ENCODE measurements around the gene HS6ST3.

The HS6ST3 gene

GRCh38 chr13:96792736-96793403 lies 703.0 kb downstream of the HS6ST3 start:
- no peak for DNase-seq (ENCODE audit: low spot score)

DNA sequence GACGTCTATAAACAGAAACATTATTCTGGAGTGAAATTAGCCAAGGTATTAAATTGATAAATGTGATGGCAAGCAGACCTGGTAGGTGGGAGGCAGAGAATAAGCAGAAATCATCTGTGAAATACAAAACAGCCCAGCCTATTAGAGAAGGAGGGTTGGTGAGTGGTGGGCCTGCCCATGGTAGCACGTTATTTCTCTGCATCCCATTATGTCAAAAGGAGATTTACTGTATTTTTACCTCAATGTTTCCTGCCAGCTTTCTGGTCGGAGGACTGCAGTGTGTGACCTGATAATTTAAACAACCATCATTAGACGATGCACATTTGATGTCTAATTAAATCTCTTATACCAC lies 703.5 kb downstream of the HS6ST3 start:
- DNase-seq (ENCODE audit: low spot score) = no peak

DNA sequence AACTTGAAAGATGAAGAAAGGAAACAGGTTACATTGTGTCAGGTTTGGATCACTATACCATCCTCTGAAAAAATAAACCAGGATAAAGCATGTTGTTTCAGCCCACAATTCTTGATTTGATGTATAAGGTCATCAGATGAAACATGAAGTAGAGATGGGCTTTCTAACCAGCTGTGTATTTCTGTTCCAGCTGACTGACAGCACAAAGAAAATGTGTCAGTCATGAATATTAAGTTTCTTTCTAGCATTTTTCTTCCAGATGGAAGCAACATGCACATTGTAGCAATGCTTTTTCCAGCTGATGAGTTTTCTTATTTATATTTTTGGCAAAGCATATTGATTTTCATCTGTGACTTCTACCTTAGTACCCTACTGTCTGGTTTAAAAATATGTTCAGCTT lies 704.8 kb downstream of the HS6ST3 start:
- no peak for DNase-seq (ENCODE audit: low spot score)

DNA sequence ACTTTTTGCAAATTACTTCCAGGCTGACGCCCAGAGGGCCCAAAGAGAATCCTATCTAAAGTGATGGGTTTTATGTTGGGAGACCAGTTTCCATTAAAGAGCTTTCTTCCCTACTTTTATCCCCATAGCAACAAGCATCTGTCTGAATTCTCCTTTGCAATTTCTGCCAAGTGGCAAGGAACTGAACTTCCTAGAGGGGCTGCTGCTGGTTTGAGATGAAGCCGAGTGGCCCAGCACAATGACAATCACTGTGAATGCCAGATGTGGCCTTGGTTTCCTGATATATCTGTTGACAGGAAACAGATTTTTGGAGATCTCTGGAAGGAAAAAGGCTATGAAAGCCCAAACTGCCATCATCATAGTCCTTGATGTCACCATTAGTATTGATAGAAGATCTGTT lies 705.8 kb downstream of the HS6ST3 start:
- no peak for DNase-seq (ENCODE audit: low spot score)

GRCh38 chr13:96796091-96796633 lies 706.3 kb downstream of the HS6ST3 start:
- DNase-seq (ENCODE audit: low spot score) = peak; percentile 27

DNA sequence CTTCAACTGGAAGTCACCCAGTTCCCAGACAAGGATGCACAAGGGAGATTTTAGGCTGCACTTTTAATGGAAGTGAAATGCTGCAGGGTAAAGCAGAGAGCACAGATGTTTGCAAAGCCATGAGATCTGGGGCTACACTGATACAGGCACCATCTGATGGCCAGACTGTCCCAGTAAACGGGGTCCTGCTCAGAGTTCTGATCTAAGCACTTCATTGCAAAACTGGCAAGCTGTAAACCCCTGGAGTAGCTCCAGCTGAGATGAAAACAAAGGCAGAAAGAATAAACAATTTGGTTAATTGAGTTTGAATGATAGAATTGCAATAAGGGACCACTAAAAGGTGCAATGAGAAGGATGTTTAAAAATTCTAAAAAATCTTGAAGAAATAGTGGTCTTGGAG lies 707.2 kb downstream of the HS6ST3 start:
- DNase-seq (ENCODE audit: low spot score) = no peak

DNA sequence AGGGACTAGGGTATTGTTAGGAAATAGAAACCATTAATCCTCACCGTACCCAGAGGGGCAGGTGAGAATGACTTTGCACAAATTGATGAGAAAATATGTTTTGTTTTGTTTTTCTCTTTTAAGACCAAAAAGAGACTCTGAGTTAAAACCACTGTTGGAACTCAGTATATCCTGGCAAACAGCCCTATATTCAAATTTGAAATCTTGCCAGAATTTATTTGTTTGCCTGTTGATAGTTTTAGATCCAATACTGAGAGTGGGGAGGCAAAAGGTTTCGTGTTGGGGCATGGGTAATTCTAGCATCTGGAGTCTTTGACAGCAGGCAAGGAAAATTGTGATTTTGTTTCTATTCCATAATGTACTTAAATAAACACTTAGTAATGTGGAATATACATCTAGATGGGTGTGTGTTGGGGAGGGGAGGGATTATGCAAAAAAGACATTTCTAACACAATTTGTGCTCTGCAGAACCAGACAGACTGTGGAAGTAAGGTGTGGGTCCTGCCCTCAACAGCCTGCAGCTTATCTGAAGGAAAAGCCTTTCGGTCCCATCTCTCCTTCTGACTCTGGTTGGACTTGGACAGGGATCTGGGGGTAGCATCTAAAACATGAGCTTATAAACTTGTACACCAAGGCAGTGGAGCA lies 713.7 kb downstream of the HS6ST3 start:
- DNase-seq (ENCODE audit: low spot score) = no peak

GRCh38 chr13:96804174-96804573 lies 714.3 kb downstream of the HS6ST3 start:
- no peak for DNase-seq (ENCODE audit: low spot score)

GRCh38 chr13:96806746-96807145 lies 716.8 kb downstream of the HS6ST3 start:
- no peak for DNase-seq (ENCODE audit: low spot score)

DNA sequence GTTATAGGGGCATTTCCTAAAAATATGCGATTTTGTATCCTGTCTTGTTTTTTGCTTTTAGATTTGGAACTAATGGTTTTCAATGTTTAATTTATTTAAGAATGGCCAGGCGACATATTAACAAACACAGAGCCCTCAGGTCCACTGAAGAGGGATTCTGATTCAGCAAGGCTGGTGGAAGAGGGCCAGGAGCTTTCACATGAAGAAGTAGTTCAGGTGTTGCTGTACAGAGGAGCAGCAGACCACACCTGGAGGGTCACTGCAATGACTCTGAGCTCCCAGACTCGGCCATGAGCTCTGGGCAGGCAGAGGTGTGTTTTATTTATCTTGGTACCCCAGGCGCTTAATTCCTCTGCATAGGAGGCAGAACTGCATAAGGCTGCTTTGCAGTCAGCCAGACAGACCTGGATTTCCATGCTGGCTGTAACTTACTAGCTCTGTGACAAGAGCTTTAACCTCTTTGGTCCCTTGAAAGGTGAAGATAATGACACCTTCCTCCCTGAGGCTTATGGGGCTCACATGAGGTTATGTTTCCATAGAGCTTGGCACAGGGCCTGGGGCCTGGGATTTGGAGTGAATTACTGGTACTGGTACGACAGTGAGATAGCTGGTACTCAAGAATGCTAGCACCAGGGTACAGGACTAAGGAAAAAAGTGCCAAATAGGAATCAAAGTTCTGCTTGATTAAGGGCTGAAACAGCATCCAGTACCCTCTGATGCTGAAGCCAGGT lies 719.6 kb downstream of the HS6ST3 start:
- DNase-seq (ENCODE audit: low spot score) = no peak

- no peak for DNase-seq (ENCODE audit: low spot score)
Measured at GRCh38 chr13:96810104-96810503, 720.2 kb downstream of the HS6ST3 start.

GRCh38 chr13:96811049-96811448 lies 721.1 kb downstream of the HS6ST3 start:
- no peak for DNase-seq (ENCODE audit: low spot score)

- no peak for DNase-seq (ENCODE audit: low spot score)
Measured at GRCh38 chr13:96816261-96816660, 726.4 kb downstream of the HS6ST3 start.

DNA sequence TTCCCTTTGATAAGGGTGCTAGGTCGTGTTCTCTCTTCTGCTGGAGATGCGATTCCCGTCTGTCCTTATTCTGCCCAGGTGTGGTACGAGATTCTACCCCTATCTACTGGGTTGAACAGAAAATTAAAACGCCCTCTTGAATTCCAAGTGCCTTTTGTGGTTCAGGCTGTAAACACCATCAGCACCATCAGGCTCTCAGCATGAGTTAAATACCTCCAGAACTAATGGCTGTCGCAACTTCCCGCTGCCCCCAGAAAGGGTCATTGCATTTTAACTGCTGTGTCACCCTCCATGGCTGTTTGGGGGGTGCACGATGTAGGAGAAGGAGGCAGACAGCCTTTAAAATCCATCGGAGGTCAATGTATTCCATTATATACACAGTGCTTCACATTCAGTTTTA lies 727.0 kb downstream of the HS6ST3 start:
- DNase-seq (ENCODE audit: low spot score) = no peak

DNA sequence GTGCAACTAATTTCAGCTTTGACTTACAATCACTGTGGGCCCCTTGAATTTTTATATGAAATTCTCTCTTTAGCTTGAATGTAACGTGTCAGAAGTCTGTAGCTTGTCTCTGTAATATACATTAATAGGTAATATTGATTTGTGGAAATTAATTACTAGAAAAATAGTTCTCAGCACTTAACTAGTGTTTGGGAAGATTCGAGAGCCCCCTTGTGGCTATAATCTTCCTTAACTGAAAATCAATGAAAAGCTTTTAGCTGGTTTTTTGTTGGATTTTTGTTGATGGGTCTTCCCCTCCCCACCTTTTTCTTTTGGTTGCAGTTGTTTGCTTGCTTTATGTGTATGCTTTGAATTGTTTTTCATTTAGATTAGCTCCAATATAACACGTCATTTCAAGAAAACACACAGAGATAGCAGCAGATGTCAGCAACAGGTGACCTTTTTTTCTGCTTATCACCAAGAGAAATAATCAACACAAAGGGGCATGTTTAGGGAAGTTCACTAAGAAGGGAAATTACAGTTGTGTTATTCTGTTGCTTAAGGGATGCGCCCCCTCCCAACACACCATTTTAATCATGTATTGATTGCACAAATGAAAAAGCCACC lies 727.5 kb downstream of the HS6ST3 start:
- peak; percentile 44 for DNase-seq (ENCODE audit: low spot score)

DNA sequence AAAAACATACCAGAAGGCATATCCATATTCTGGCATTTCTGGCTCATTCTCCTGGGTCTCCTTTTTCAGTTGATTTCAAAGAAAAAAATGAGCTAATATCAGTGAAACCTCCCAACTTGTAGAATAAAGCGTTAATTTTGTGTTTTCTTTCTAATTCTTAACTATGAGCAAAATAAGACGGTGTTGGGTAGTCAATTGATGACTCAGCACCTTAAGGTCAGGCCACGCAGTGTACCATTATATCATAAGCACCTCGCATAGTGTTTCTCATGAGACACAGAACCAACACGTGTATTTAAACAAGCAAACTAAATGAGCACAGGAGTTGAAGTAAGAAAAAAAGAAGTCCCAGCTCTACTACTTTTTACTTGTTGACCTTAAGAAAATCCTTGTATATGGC lies 729.5 kb downstream of the HS6ST3 start:
- DNase-seq (ENCODE audit: low spot score) = no peak

- no peak for DNase-seq (ENCODE audit: low spot score)
Measured at GRCh38 chr13:96821381-96821780, 731.5 kb downstream of the HS6ST3 start.

DNA sequence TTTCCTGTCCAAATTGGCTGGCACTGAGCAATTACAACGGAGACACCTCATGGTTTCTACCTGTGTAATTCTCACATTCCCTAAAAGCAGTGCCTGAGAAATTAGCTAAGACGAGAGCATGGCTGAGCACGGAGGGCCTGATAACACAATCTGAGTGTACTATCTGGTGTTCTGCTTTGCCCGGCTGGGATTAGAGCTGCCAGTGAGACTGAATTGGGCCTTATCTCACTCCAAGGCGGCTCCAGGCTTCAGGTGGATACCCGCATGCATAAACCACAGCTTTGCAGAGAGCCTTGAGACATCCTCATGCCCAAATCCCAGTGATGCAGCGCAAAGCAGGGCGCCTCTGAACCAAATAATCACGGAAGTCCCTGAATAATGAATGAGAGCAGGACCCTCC lies 732.1 kb downstream of the HS6ST3 start:
- no peak for DNase-seq (ENCODE audit: low spot score)

DNA sequence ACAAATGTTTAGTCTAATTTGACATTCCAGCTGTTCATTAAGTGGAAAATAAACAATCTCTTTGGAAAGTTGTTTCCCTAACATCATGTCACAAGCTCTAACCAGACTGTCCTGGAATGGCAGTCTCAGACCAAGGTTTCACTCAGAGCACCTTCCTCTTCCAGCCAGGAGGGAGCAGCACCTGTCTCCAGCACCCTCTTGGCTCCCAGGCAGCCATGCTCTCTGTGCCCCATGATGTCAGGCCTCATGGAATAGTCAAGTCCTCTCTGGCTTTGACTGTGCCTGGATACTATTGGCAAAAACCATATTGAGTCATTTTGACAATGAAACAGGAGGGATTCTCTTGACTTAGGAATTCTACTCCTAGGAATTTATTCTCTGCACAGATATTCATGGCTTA lies 733.0 kb downstream of the HS6ST3 start:
- peak; percentile 8 for DNase-seq (ENCODE audit: low spot score)

- peak; percentile 7 for DNase-seq (ENCODE audit: low spot score)
Measured at GRCh38 chr13:96824140-96824539, 734.2 kb downstream of the HS6ST3 start.

DNA sequence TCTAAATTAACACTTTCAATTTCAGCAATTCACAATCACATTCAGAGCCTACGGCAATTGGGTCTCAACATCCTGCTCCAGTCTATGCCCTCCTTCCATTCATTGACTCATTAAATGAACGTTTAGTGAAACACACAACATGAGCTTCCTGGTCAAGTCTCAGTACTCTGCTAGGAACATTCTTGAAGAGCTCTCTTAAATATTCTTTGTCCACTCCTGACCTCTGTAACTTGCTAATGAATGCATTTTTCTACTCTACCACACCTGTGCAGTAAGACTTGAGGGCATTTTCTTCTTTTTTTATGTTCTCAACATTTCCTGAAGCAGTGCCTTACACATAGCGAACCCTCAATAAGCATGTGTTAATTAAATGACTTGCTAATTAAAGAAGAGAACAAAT lies 735.7 kb downstream of the HS6ST3 start:
- DNase-seq (ENCODE audit: low spot score) = no peak

DNA sequence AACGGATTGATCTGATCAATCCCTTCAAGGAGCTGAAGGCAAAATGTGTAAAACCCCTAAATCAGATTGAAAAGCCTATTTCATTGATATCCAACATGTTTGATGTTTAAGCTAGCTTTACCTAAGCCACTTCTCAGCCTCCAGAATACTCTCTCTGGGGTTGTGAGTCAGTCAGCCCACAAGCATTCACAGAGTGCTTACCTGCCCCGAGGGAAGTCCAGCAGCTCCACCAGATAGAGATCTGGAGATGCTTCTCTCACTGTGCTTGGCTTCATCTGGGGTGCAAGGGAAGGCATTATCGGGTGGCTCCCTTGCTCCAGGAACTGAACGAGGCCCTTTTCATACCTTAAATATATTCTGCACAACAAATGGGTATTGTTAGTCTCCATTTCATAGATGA lies 744.7 kb downstream of the HS6ST3 start:
- DNase-seq (ENCODE audit: low spot score) = no peak

GRCh38 chr13:96835546-96835945 lies 745.6 kb downstream of the HS6ST3 start:
- DNase-seq (ENCODE audit: low spot score) = no peak
